HEK293T (cell line): ENCODE results near the gene SH3RF1.

ENCODE experiments used
- CTCF ChIA-PET: fragments of 350-600 bp; formaldehyde crosslinking; extraction: SDS; loops from one replicate; lab custom pipeline; 2021; ENCODE audit warnings: antibody characterized with exemption, inconsistent platforms; lab: Yijun Ruan, JAX
- POLR2A ChIA-PET: fragments of 350-600 bp; formaldehyde crosslinking; extraction: SDS; loops from one replicate; lab custom pipeline; 2020; ENCODE audit warnings: antibody characterized with exemption, inconsistent platforms; lab: Yijun Ruan, JAX
- DNase-seq: peaks from one replicate; pipeline ENCODE4 v3.0.0; 2012; ENCODE audit warnings: mixed read lengths; ENCODE audit errors: extremely low spot score
- ARNT ChIP-seq: fragments of 450-650 bp; IDR thresholded peaks from 2 replicates; pipeline ENCODE4 v1.6.1; 2017; ENCODE audit warnings: mild to moderate bottlenecking
- BHLHE40 ChIP-seq: fragments of 450-650 bp; IDR thresholded peaks from 2 replicates; pipeline ENCODE4 v1.6.1; 2016; ENCODE audit warnings: mild to moderate bottlenecking, moderate library complexity, borderline replicate concordance
- CTBP1 ChIP-seq: fragments of 450-650 bp; IDR thresholded peaks from 2 replicates; pipeline ENCODE4 v1.6.1; 2016; ENCODE audit warnings: borderline replicate concordance
- ELF4 ChIP-seq: fragments of 450-650 bp; IDR thresholded peaks from 2 replicates; pipeline ENCODE4 v1.6.1; 2017; ENCODE audit warnings: antibody characterized with exemption
- FOXA1 ChIP-seq: fragments of 450-650 bp; IDR thresholded peaks from 2 replicates; pipeline ENCODE4 v1.6.1; 2016; ENCODE audit warnings: mild to moderate bottlenecking
- FOXK2 ChIP-seq: fragments of 450-650 bp; IDR thresholded peaks from 2 replicates; pipeline ENCODE4 v1.6.1; 2016; ENCODE audit warnings: mild to moderate bottlenecking
- FOXM1 ChIP-seq: fragments of 450-650 bp; IDR thresholded peaks from 2 replicates; pipeline ENCODE4 v1.6.1; 2017; ENCODE audit warnings: mild to moderate bottlenecking, borderline replicate concordance
- HDGF ChIP-seq: fragments of 450-650 bp; IDR thresholded peaks from 2 replicates; pipeline ENCODE4 v1.6.1; 2017; ENCODE audit warnings: antibody characterized with exemption, borderline replicate concordance
- L3MBTL2 ChIP-seq: fragments of 450-650 bp; conservative IDR thresholded peaks from 2 replicates; pipeline ENCODE4 v1.6.1; 2016; ENCODE audit warnings: mild to moderate bottlenecking
- LEF1 ChIP-seq: fragments of 450-650 bp; IDR thresholded peaks from 2 replicates; pipeline ENCODE4 v1.6.1; 2017; ENCODE audit warnings: mild to moderate bottlenecking, borderline replicate concordance
- NFRKB ChIP-seq: fragments of 450-650 bp; IDR thresholded peaks from 2 replicates; pipeline ENCODE4 v1.6.1; 2016; ENCODE audit warnings: mild to moderate bottlenecking, moderate library complexity
- PKNOX1 ChIP-seq: fragments of 450-650 bp; IDR thresholded peaks from 2 replicates; pipeline ENCODE4 v1.6.1; 2016
- SP1 ChIP-seq: fragments of 450-650 bp; IDR thresholded peaks from 2 replicates; pipeline ENCODE4 v1.6.1; 2017
- SUZ12 ChIP-seq: fragments of 450-650 bp; IDR thresholded peaks from 2 replicates; pipeline ENCODE4 v1.6.1; 2016; ENCODE audit warnings: mild to moderate bottlenecking
- TARDBP ChIP-seq: fragments of 450-650 bp; IDR thresholded peaks from 2 replicates; pipeline ENCODE4 v1.6.1; 2016
- ZNF384 ChIP-seq: fragments of 450-650 bp; IDR thresholded peaks from 2 replicates; pipeline ENCODE4 v1.6.1; 2016

The SH3RF1 gene

GRCh38 chr4:169160825-169161224 is 109.9 kb downstream of the SH3RF1 start:
- CTCF ChIA-PET, result interaction anchor here (0.5 to 0.7 kb wide), 2 partner anchors 10 to 63 kb away, joined by 4 to 5 read pairs; no protein-coding TSS in a partner anchor
- POLR2A ChIA-PET, result interaction anchor here (0.7 to 0.8 kb wide), 2 partner anchors 147 to 151 kb away, joined by 3 read pairs; partner anchors contain the start of gene CBR4

GRCh38 chr4:169159624-169160171 is 111.1 kb downstream of the SH3RF1 start:
- ChIA-PET POLR2A (no interaction called here), CTCF (no interaction called here)
- no peak for TF ChIP-seq LEF1
- TF ChIP-seq TARDBP, result no peak
- no peak for TF ChIP-seq FOXA1
- no peak for TF ChIP-seq ZNF384
- TF ChIP-seq FOXM1, result no peak
- no peak for TF ChIP-seq HDGF
- TF ChIP-seq SP1, result no peak
- no peak for TF ChIP-seq PKNOX1
- TF ChIP-seq FOXK2, result no peak
- TF ChIP-seq SUZ12, result no peak
- TF ChIP-seq CTBP1, result no peak
- TF ChIP-seq BHLHE40, result no peak
- no peak for TF ChIP-seq ARNT
- TF ChIP-seq NFRKB, result no peak
- TF ChIP-seq ELF4, result no peak
- TF ChIP-seq L3MBTL2, result no peak
- DNase-seq, result no peak

More at GRCh38 chr4:169160825-169161224, 109.9 kb downstream of the SH3RF1 start:
- TF ChIP-seq TARDBP (no peak), FOXM1 (no peak), FOXK2 (no peak), ZNF384 (no peak), FOXA1 (no peak), HDGF (no peak), ARNT (no peak), L3MBTL2 (no peak), SUZ12 (no peak), ELF4 (no peak), LEF1 (no peak), CTBP1 (no peak), BHLHE40 (no peak), SP1 (no peak), PKNOX1 (no peak), NFRKB (no peak)
- no peak for DNase-seq

GRCh38 chr4:169158861-169159260 is 111.9 kb downstream of the SH3RF1 start:
- CTCF ChIA-PET, result interaction anchor here (1.0 kb wide), 1 partner anchor 18 kb away, joined by 3 read pairs; no protein-coding TSS in a partner anchor
- POLR2A ChIA-PET, result no interaction called here
- DNase-seq, result no peak

GRCh38 chr4:169158046-169158445 is 112.7 kb downstream of the SH3RF1 start:
- DNase-seq, result no peak
- TF ChIP-seq FOXM1 (no peak), FOXK2 (no peak), HDGF (no peak), L3MBTL2 (no peak), TARDBP (no peak), FOXA1 (no peak), BHLHE40 (no peak), PKNOX1 (no peak), LEF1 (no peak), SP1 (no peak), CTBP1 (no peak), SUZ12 (no peak), NFRKB (no peak), ARNT (no peak), ZNF384 (no peak), ELF4 (no peak)
- CTCF ChIA-PET, result no interaction called here
- POLR2A ChIA-PET, result no interaction called here

More at GRCh38 chr4:169158861-169159260, 111.9 kb downstream of the SH3RF1 start:
- TF ChIP-seq ELF4, result no peak
- TF ChIP-seq NFRKB, result no peak
- no peak for TF ChIP-seq SP1
- TF ChIP-seq ARNT, result no peak
- TF ChIP-seq FOXK2, result no peak
- no peak for TF ChIP-seq FOXA1
- no peak for TF ChIP-seq PKNOX1
- no peak for TF ChIP-seq BHLHE40
- TF ChIP-seq SUZ12, result no peak
- no peak for TF ChIP-seq TARDBP
- TF ChIP-seq FOXM1, result no peak
- TF ChIP-seq CTBP1, result no peak
- TF ChIP-seq HDGF, result no peak
- no peak for TF ChIP-seq ZNF384
- no peak for TF ChIP-seq LEF1
- no peak for TF ChIP-seq L3MBTL2

GRCh38 chr4:169156392-169156791 is 114.4 kb downstream of the SH3RF1 start:
- CTCF ChIA-PET, result no interaction called here

More at GRCh38 chr4:169156392-169156791, 114.4 kb downstream of the SH3RF1 start:
- TF ChIP-seq ELF4 (no peak), CTBP1 (no peak), PKNOX1 (no peak), ARNT (no peak), FOXK2 (no peak), SUZ12 (no peak), FOXM1 (no peak), HDGF (no peak), TARDBP (no peak), SP1 (no peak), BHLHE40 (no peak)
- no peak for DNase-seq
- POLR2A ChIA-PET, result no interaction called here
